Measurements from ENCODE around the gene NADSYN1. TPM values are rescaled to one million over a fixed set of nuclear protein-coding genes. Genes with fewer than 3 reads are reported as not detected.

NADSYN1 gene
- total and polyA plus RNA-seq, 2 of the 13 experiments (the other 11 are each of a cell fraction or from before 2014, with no cell fraction given): 35.7 to 51.5 TPM

DNA sequence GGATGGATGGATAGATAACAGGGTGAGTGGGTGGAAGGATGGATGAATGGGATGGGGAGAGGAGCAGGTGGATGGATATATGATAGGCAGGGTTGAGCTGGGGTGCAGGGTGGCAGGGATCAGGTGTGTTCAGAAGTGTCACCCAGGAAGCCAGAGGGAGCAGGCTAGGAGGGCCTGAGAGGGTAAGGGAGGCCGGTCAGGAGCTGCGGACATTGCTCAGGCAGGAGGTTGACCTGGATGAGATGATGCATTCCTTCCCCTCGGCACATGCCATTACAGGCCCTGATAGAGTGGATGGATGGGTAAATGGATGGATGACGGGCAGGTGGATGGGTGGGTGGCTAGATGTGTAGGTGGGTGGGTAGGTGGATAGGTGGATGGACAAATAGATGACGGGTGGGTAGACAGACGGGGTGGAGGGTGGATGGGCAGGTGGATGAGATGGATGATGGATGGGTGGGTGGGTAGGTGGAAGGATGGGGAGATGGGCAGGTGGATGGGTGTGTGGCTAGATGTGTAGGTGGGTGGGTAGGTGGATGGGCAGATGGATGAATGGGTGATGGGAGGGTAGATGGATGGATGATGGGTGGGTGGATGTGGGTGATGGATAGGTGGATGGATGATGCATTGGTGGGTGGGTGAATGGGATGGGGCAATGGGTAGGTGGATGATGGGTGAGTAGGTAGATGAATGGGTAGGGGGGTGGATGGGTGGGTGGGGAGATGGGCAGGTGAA is 12.8 kb upstream of the NADSYN1 start:
- Histone ChIP-seq H3K4me1 (ENCODE audit: insufficient read depth, low read length) (peaks cover 6% of the 10 kb centered on the region), H3K9me3 (ENCODE audit: low read length) (no peaks in the 10 kb centered on the region), H3K9ac (ENCODE audit: insufficient read depth, low read depth, low read length) (no peak overlapping the region), H3K27ac (ENCODE audit: extremely low read length, insufficient read depth, low read length) (no peak overlapping the region), H4K20me1 (ENCODE audit: insufficient read depth, low read length) (peaks cover 34% of the 10 kb centered on the region; the same call in 1 of the 2 replicates), H3K36me3 (replicated peaks in 1 of 2; ENCODE audit: control insufficient read depth in 1 of 2, insufficient read depth in 2 of 2, low read length in 2 of 2) (peaks cover 44 to 85% of the 10 kb centered on the region in 2 experiments), H3K4me3 (replicated peaks in 1 of 3; ENCODE audit: insufficient read depth in 1 of 3, low read depth in 2 of 3, low read length in 3 of 3) (no peak overlapping the region), H3K4me2 (ENCODE audit: low read depth, low read length) (no peak overlapping the region), H2AFZ (ENCODE audit: low read length) (no peak overlapping the region), H3K27me3 (ENCODE audit: control insufficient read depth in 1 of 2, insufficient read depth in 2 of 2, low read length in 2 of 2) (no peaks in the 10 kb centered on the region), H3K79me2 (ENCODE audit: insufficient read depth, low read length) (peaks cover 6% of the 10 kb centered on the region)
- no TSS peak for BruUV-seq (replicated peaks)
- in situ Hi-C loops (cut with HindIII; ENCODE audit: extremely low pct_ligation_motif_present, low pct_unique_long_range_greater_than_20kb): no loop called here
- TF ChIP-seq SATB2 (CRISPR knock-in tag; IDR thresholded peaks at IDR 0.05): no peak
- intact Hi-C loops (cut with micrococcal nuclease; ENCODE audit: unreplicated experiment): no loop called here
- POLR2A ChIA-PET: no interaction called here
- 96% methylated on average over 6 of the region's 6 CpGs for WGBS (ENCODE audit: low lambda C conversion rate)
- CTCF ChIA-PET (ENCODE audit: low intra/inter-chr PET ratio, low total read pairs): no interaction called here
- no peak for DNase-seq (ENCODE audit: low spot score)
- ATAC-seq: no peak
- FAIRE-seq: no peak

DNA sequence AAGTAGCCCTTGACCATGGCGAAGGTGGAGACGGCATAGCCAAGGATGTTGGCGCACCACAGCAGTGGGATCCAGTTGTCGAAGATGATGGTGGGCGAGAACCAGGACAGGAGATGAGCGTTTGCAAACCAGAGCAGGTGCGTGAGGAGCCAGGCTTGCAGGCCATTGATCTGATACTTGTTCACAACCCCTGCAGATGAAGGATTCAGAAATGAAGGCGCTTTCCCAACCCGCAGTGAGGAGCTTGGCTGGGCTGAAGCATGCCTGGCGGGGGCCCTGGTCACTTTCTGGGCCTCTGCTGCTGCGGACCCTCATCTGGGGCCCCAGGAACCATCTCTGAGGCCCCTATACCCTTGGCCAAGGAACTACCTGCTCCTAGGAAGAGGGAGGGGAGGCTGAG is 11.8 kb upstream of the NADSYN1 start:
- Histone ChIP-seq H3K9me3 (ENCODE audit: low read length) (no peaks in the 10 kb centered on the region), H3K36me3 (replicated peaks in 1 of 2; ENCODE audit: control insufficient read depth in 1 of 2, insufficient read depth in 2 of 2, low read length in 2 of 2) (peaks cover 44 to 87% of the 10 kb centered on the region in 2 experiments), H3K79me2 (ENCODE audit: insufficient read depth, low read length) (peaks cover 13% of the 10 kb centered on the region), H3K27ac (ENCODE audit: extremely low read length, insufficient read depth, low read length) (no peak overlapping the region), H3K4me2 (ENCODE audit: low read depth, low read length) (no peak overlapping the region), H3K27me3 (ENCODE audit: control insufficient read depth in 1 of 2, insufficient read depth in 2 of 2, low read length in 2 of 2) (no peaks in the 10 kb centered on the region), H2AFZ (ENCODE audit: low read length) (no peak overlapping the region), H3K4me1 (ENCODE audit: insufficient read depth, low read length) (peaks cover 17% of the 10 kb centered on the region), H3K9ac (ENCODE audit: insufficient read depth, low read depth, low read length) (no peak overlapping the region), H3K4me3 (replicated peaks in 1 of 3; ENCODE audit: insufficient read depth in 1 of 3, low read depth in 2 of 3, low read length in 3 of 3) (no peak overlapping the region), H4K20me1 (ENCODE audit: insufficient read depth, low read length) (peaks cover 35% of the 10 kb centered on the region; the same call in 1 of the 2 replicates)
- in situ Hi-C loops (cut with HindIII; ENCODE audit: extremely low pct_ligation_motif_present, low pct_unique_long_range_greater_than_20kb): no loop called here
- intact Hi-C loops (cut with micrococcal nuclease; ENCODE audit: unreplicated experiment): no loop called here
- DNase-seq (ENCODE audit: low spot score) (no peak), FAIRE-seq (no peak), ATAC-seq (no peak)
- CTCF ChIA-PET (ENCODE audit: low intra/inter-chr PET ratio, low total read pairs): no interaction called here
- no TSS peak for BruUV-seq (replicated peaks)
- POLR2A ChIA-PET: no interaction called here
- WGBS (ENCODE audit: low lambda C conversion rate): 98% methylated on average over 11 of the region's 11 CpGs
- TF ChIP-seq, protein P1, sequence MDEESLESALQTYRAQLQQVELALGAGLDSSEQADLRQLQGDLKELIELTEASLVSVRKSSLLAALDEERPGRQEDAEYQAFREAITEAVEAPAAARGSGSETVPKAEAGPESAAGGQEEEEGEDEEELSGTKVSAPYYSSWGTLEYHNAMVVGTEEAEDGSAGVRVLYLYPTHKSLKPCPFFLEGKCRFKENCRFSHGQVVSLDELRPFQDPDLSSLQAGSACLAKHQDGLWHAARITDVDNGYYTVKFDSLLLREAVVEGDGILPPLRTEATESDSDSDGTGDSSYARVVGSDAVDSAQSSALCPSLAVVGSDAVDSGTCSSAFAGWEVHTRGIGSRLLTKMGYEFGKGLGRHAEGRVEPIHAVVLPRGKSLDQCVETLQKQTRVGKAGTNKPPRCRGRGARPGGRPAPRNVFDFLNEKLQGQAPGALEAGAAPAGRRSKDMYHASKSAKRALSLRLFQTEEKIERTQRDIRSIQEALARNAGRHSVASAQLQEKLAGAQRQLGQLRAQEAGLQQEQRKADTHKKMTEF (CRISPR knock-in tag; IDR thresholded peaks at IDR 0.05): no peak
- TF ChIP-seq PTBP1 (IDR thresholded peaks at IDR 0.05; ENCODE audit: low read depth, low read length, poor library complexity, severe bottlenecking) (no peak), MZF1 (CRISPR knock-in tag; IDR thresholded peaks at IDR 0.05; ENCODE audit: borderline replicate concordance) (no peak), ZNF672 (CRISPR knock-in tag; IDR thresholded peaks at IDR 0.05) (no peak), HMGXB3 (CRISPR knock-in tag; IDR thresholded peaks at IDR 0.05; ENCODE audit: borderline replicate concordance) (no peak)
- TF ChIP-seq, protein P2, sequence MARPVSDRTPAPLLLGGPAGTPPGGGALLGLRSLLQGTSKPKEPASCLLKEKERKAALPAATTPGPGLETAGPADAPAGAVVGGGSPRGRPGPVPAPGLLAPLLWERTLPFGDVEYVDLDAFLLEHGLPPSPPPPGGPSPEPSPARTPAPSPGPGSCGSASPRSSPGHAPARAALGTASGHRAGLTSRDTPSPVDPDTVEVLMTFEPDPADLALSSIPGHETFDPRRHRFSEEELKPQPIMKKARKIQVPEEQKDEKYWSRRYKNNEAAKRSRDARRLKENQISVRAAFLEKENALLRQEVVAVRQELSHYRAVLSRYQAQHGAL (CRISPR knock-in tag; IDR thresholded peaks at IDR 0.05; ENCODE audit: not compliant biosample characterization): no peak
- TF ChIP-seq, protein P3, sequence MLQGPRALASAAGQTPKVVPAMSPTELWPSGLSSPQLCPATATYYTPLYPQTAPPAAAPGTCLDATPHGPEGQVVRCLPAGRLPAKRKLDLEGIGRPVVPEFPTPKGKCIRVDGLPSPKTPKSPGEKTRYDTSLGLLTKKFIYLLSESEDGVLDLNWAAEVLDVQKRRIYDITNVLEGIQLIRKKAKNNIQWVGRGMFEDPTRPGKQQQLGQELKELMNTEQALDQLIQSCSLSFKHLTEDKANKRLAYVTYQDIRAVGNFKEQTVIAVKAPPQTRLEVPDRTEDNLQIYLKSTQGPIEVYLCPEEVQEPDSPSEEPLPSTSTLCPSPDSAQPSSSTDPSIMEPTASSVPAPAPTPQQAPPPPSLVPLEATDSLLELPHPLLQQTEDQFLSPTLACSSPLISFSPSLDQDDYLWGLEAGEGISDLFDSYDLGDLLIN (CRISPR knock-in tag; IDR thresholded peaks at IDR 0.05; ENCODE audit: borderline replicate concordance): no peak
